Tibial artery (tissue), 4 donors: ENCODE results near the gene POU6F1.

Source experiments
- DNase-seq, 2 donors: peaks; one replicate each; pipeline ENCODE4 v3.0.0-alpha.2; 2019
- H3K27ac ChIP-seq, 2 donors: fragments of 200-600 bp; sonication (generic) in 1 of 2; 1 replicate in 1 of 2; 2 replicates in 1 of 2; pipeline ENCODE4 v1.5.1; 2018 to 2019; ENCODE audit warnings: mild to moderate bottlenecking in 1 of 2
- H3K27me3 ChIP-seq, 2 donors: fragments of 200-600 bp; sonication (generic) in 1 of 2; one replicate each; pipeline versions ENCODE4 v1.5.1 to v1.6.0; 2016 to 2019
- H3K36me3 ChIP-seq, 3 donors: fragments of 200-600 bp; sonication (generic) in 2 of 3; one replicate each; pipeline ENCODE4 v1.5.1; 2016 to 2019; ENCODE audit warnings: mild to moderate bottlenecking in 2 of 3
- H3K4me1 ChIP-seq, 4 donors: fragments of 200-600 bp; sonication (generic) in 2 of 4; 1 replicate in 3 of 4; 2 replicates in 1 of 4; pipeline ENCODE4 v1.5.1; 2016 to 2019
- H3K4me3 ChIP-seq, 2 donors: fragments of 200-600 bp; sonication (generic) in 1 of 2; 1 replicate in 1 of 2; 2 replicates in 1 of 2; pipeline ENCODE4 v1.5.1; 2018 to 2019; ENCODE audit warnings: mild to moderate bottlenecking in 2 of 2
- H3K9me3 ChIP-seq, 3 donors: fragments of 200-600 bp; sonication (generic) in 1 of 3; one replicate each; pipeline ENCODE4 v1.5.1; 2016 to 2019
- intact Hi-C: fragments of 100-400 bp; cut with DNase I; formaldehyde crosslinking; loops from one replicate; pipeline ENCODE4 v1.15.0; 2023; ENCODE audit warnings: low total_unique reads
- TF ChIP-seq, protein P1 (sequence below), 2 experiments: fragments of 200-600 bp in 1 of 2; fragments of 450-650 bp in 1 of 2; IDR thresholded peaks; one replicate each; pipeline ENCODE4 v1.5.1; 2017 to 2019; ENCODE audit warnings: antibody characterized with exemption in 2 of 2, mild to moderate bottlenecking in 1 of 2, moderate library complexity in 1 of 2

Gene POU6F1

DNA sequence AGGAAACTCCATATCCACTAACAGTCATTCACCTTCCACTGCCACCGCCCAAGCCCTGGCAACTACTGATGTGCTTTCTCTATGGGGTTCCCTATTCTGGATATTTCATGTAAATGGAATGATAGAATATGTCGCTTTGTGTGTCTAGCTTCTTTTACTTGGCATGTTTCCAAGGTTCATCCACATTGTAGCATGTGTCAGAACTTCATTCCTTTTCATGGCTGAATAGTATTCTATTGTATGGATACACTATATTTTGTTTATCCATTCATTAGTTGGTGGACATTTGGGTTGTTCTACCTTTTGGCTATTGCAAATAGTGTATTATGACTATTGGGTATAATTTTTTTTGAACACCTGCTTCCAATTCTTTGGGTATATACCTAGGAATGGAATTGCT lies 8.6 kb downstream of the POU6F1 start:
- DNase-seq = no peak
- no peak overlapping the region for H3K27ac ChIP-seq
- intact Hi-C loops = no loop called here
- peaks cover 0 to 26% (median 6%) of the 10 kb centered on the region in 3 donors for H3K36me3 ChIP-seq
- no peaks in the 10 kb centered on the region for H3K27me3 ChIP-seq
- TF ChIP-seq, protein P1, sequence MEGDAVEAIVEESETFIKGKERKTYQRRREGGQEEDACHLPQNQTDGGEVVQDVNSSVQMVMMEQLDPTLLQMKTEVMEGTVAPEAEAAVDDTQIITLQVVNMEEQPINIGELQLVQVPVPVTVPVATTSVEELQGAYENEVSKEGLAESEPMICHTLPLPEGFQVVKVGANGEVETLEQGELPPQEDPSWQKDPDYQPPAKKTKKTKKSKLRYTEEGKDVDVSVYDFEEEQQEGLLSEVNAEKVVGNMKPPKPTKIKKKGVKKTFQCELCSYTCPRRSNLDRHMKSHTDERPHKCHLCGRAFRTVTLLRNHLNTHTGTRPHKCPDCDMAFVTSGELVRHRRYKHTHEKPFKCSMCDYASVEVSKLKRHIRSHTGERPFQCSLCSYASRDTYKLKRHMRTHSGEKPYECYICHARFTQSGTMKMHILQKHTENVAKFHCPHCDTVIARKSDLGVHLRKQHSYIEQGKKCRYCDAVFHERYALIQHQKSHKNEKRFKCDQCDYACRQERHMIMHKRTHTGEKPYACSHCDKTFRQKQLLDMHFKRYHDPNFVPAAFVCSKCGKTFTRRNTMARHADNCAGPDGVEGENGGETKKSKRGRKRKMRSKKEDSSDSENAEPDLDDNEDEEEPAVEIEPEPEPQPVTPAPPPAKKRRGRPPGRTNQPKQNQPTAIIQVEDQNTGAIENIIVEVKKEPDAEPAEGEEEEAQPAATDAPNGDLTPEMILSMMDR (IDR thresholded peaks at IDR 0.05) = no peak
- no peak overlapping the region for H3K4me3 ChIP-seq
- no peaks in the 10 kb centered on the region for H3K4me1 ChIP-seq
- no peaks in the 10 kb centered on the region for H3K9me3 ChIP-seq

DNA sequence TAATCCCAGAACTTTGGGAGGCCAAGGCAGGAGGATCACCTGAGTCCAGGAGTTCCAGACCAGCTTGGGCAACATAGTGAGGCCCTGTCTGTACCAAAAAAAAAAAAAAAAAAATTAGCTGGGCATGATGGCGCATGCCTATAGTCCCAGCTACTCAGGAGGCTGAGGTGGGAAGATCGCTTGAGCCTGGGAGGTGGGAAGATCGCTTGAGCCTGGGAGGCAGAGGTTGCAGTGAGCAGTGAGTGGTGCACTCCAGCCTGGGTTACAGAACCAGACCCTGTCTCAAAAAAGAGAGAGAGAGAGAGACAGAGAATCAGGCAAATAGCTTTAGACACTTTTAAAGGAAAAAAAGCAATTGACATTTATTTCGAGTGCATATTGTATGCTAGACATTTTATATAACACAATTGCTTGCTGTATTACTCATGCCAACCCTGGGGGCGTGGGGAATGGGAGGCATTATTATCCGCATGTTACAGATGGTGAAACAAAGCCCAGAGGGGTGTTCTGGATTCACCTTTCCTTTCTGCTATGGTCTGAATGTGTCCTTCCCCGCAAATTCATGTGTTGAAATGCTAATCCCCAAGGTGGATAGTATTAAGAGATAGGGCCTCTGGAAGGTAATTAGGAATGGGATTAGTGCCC lies 9.7 kb downstream of the POU6F1 start:
- TF ChIP-seq, protein P1 (IDR thresholded peaks at IDR 0.05) = no peak
- no peak for DNase-seq
- Histone ChIP-seq H3K27me3 (no peaks in the 10 kb centered on the region), H3K4me3 (no peak overlapping the region), H3K4me1 (no peaks in the 10 kb centered on the region), H3K27ac (no peak overlapping the region), H3K9me3 (no peaks in the 10 kb centered on the region), H3K36me3 (peaks cover 6 to 37% (median 6%) of the 10 kb centered on the region in 3 donors)
- intact Hi-C loops = no loop called here

DNA sequence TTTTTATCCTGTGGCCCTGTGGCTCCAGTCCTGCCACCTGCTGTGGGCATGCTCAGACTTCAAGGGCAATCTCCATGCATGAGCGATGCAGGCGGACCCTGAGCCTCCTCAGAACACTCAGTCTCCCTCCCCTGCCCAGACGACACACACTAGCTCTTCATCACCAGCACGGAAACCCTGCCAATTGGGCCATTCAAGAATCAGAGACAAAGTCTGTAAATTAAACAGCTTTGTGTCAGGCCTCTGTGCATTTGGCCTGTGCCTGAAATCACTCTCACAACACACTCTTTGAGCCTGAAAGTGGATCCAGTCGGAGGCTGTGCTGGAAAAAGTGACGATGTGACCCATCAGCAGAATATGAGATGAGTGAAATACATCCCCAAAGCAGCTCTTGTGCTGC lies 12.5 kb downstream of the POU6F1 start:
- Histone ChIP-seq H3K27me3 (no peaks in the 10 kb centered on the region), H3K4me1 (no peaks in the 10 kb centered on the region)
- DNase-seq = no peak

DNA sequence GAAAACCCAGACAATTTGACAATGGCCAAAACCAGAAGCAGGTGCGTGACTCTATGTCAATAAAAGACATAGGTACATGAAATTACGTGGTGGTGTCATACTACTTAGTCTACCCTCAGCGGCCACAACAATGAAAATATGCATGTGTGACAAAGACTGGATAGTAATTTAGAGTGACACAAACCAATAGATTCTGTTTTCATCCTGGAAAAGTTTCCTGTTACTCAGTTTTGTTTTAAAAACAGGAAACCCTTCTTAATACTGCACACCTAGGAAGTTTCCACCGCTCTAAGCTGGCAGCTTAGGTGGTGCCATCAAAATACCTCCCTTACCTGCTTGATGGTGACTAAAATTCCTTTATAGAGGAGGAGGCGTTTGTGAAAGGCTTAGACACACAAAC lies 15.1 kb downstream of the POU6F1 start:
- intact Hi-C loops = no loop called here
- peaks cover 8 to 72% (median 24%) of the 10 kb centered on the region in 3 donors for H3K36me3 ChIP-seq
- no peak overlapping the region for H3K27ac ChIP-seq
- TF ChIP-seq, protein P1 (IDR thresholded peaks at IDR 0.05) = no peak
- H3K9me3 ChIP-seq = no peaks in the 10 kb centered on the region
- no peak overlapping the region for H3K4me3 ChIP-seq
- DNase-seq = no peak
- no peaks in the 10 kb centered on the region for H3K4me1 ChIP-seq
- H3K27me3 ChIP-seq = no peaks in the 10 kb centered on the region

More for the DNA sequence above, 12.5 kb downstream of the POU6F1 start:
- Histone ChIP-seq H3K4me3 (no peak overlapping the region), H3K9me3 (no peaks in the 10 kb centered on the region), H3K36me3 (peaks cover 6 to 51% (median 13%) of the 10 kb centered on the region in 3 donors), H3K27ac (no peak overlapping the region)
- intact Hi-C loops = no loop called here
- TF ChIP-seq, protein P1 (IDR thresholded peaks at IDR 0.05) = no peak

DNA sequence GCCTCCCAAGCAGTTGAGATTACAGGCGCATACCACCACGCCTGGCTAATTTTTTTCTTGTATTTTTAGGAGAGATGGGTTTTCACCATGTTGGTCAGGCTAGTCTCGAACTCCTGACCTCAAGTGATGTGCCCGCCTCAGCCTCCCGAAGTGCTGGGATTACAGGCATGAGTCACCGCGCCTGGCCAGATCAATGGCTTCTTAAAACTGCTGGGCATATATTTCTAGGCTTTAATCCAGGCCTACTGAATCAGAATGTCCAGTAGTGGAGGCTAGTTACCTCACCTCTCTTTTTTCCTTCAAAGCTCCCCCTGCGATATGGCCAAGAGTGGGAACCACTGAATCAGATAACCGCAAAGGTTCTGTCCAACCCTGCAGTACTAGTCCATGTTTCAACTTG lies 17.1 kb downstream of the POU6F1 start:
- peaks cover 13 to 67% (median 32%) of the 10 kb centered on the region in 3 donors for H3K36me3 ChIP-seq

More for the DNA sequence above, 17.1 kb downstream of the POU6F1 start:
- H3K4me1 ChIP-seq = no peaks in the 10 kb centered on the region
- DNase-seq = no peak
- H3K27me3 ChIP-seq = no peaks in the 10 kb centered on the region
- TF ChIP-seq, protein P1 (IDR thresholded peaks at IDR 0.05) = no peak
- no peak overlapping the region for H3K4me3 ChIP-seq
- intact Hi-C loops = no loop called here
- H3K9me3 ChIP-seq = no peaks in the 10 kb centered on the region
- H3K27ac ChIP-seq = no peak overlapping the region
